Mesodermal cell (in vitro differentiated cells): ENCODE data around the gene CDKN1A.

Experiments used
- H3K27ac ChIP-seq: 2 replicates; pipeline ENCODE4 v1.7.0; 2013; ENCODE audit warnings: mild to moderate bottlenecking, low read depth, low read length, moderate library complexity; ENCODE audit not compliant: severe bottlenecking
- H3K36me3 ChIP-seq: 2 replicates; pipeline ENCODE4 v1.7.1; 2013; ENCODE audit warnings: mild to moderate bottlenecking, low read length, moderate library complexity; ENCODE audit not compliant: control insufficient read depth, insufficient read depth
- H3K4me1 ChIP-seq: one replicate; pipeline ENCODE4 v1.7.1; 2013; ENCODE audit warnings: mild to moderate bottlenecking, low read length; ENCODE audit not compliant: insufficient read depth, control insufficient read depth, poor library complexity, severe bottlenecking
- H3K4me3 ChIP-seq: 2 replicates; pipeline ENCODE4 v1.7.0; 2013; ENCODE audit warnings: low read length, control low read depth, mild to moderate bottlenecking; ENCODE audit not compliant: insufficient read depth, poor library complexity, severe bottlenecking; ENCODE audit errors: extremely low read depth
- H3K9me3 ChIP-seq: 2 replicates; pipeline ENCODE4 v1.7.1; 2013; ENCODE audit warnings: mild to moderate bottlenecking, low read length, moderate library complexity; ENCODE audit not compliant: control insufficient read depth
- WGBS, 2 experiments: methylation state at CpG; one replicate each; pipeline ENCODE4 v1.1.5; 2013; ENCODE audit warnings: missing lambda C conversion rate in 2 of 2; ENCODE audit not compliant: insufficient coverage in 2 of 2; 5-methylcytosine and 5-hydroxymethylcytosine counted together

CDKN1A gene

GRCh38 chr6:36714511-36714910 is 36.0 kb downstream of the CDKN1A start:
- Histone ChIP-seq H3K36me3 (no peaks in the 10 kb centered on the region), H3K27ac (no peak overlapping the region), H3K4me3 (no peak overlapping the region), H3K9me3 (no peaks in the 10 kb centered on the region), H3K4me1 (no peaks in the 10 kb centered on the region)
- WGBS, 2 experiments, result 87 to 94% methylated on average over 9 to 10 of the region's 10 CpGs

GRCh38 chr6:36715469-36715868 is 37.0 kb downstream of the CDKN1A start:
- Histone ChIP-seq H3K27ac (no peak overlapping the region), H3K4me1 (no peaks in the 10 kb centered on the region), H3K9me3 (no peaks in the 10 kb centered on the region), H3K4me3 (no peak overlapping the region), H3K36me3 (no peaks in the 10 kb centered on the region)
- WGBS, 2 experiments, result 71 to 76% methylated on average over 7 of the region's 7 CpGs

- no peak overlapping the region for H3K27ac ChIP-seq
- WGBS, 2 experiments, result 93 to 100% methylated on average over 5 to 6 of the region's 8 CpGs
- H3K4me3 ChIP-seq, result no peak overlapping the region
- H3K36me3 ChIP-seq, result no peaks in the 10 kb centered on the region
- no peaks in the 10 kb centered on the region for H3K9me3 ChIP-seq
- H3K4me1 ChIP-seq, result no peaks in the 10 kb centered on the region
Observed at GRCh38 chr6:36716476-36717093, 38.1 kb downstream of the CDKN1A start.

- Histone ChIP-seq H3K27ac (no peak overlapping the region), H3K9me3 (no peaks in the 10 kb centered on the region), H3K4me1 (no peaks in the 10 kb centered on the region), H3K36me3 (no peaks in the 10 kb centered on the region), H3K4me3 (no peak overlapping the region)
- 91 to 97% methylated on average over 7 to 13 of the region's 13 CpGs for WGBS, 2 experiments
Observed at GRCh38 chr6:36717231-36717825, 38.8 kb downstream of the CDKN1A start.

- 87 to 93% methylated on average over 2 to 10 of the region's 12 CpGs for WGBS, 2 experiments
Observed at GRCh38 chr6:36717871-36718540, 39.5 kb downstream of the CDKN1A start.

GRCh38 chr6:36718560-36718959 is 40.0 kb downstream of the CDKN1A start:
- Histone ChIP-seq H3K4me1 (no peaks in the 10 kb centered on the region), H3K36me3 (no peaks in the 10 kb centered on the region), H3K27ac (no peak overlapping the region), H3K4me3 (no peak overlapping the region), H3K9me3 (no peaks in the 10 kb centered on the region)
- 88 to 96% methylated on average over 4 of the region's 5 CpGs for WGBS, 2 experiments

More at GRCh38 chr6:36717871-36718540, 39.5 kb downstream of the CDKN1A start:
- H3K9me3 ChIP-seq, result no peaks in the 10 kb centered on the region
- no peak overlapping the region for H3K4me3 ChIP-seq
- H3K36me3 ChIP-seq, result no peaks in the 10 kb centered on the region
- H3K4me1 ChIP-seq, result no peaks in the 10 kb centered on the region
- H3K27ac ChIP-seq, result no peak overlapping the region

GRCh38 chr6:36719126-36719525 is 40.6 kb downstream of the CDKN1A start:
- Histone ChIP-seq H3K4me1 (no peaks in the 10 kb centered on the region), H3K4me3 (no peak overlapping the region), H3K27ac (no peak overlapping the region), H3K36me3 (no peaks in the 10 kb centered on the region), H3K9me3 (no peaks in the 10 kb centered on the region)
- WGBS, 2 experiments, result 91 to 92% methylated on average over 6 to 7 of the region's 7 CpGs

- Histone ChIP-seq H3K36me3 (no peaks in the 10 kb centered on the region), H3K4me3 (no peak overlapping the region), H3K27ac (no peak overlapping the region), H3K4me1 (no peaks in the 10 kb centered on the region), H3K9me3 (no peaks in the 10 kb centered on the region)
- WGBS, 2 experiments, result 87 to 98% methylated on average over 8 to 11 of the region's 11 CpGs
Observed at GRCh38 chr6:36720251-36721141, 42.0 kb downstream of the CDKN1A start.

- no peak overlapping the region for H3K4me3 ChIP-seq
- 89 to 95% methylated on average over 10 to 13 of the region's 15 CpGs for WGBS, 2 experiments
- H3K9me3 ChIP-seq, result no peaks in the 10 kb centered on the region
- no peak overlapping the region for H3K27ac ChIP-seq
- peaks cover under 1% of the 10 kb centered on the region for H3K4me1 ChIP-seq
- no peaks in the 10 kb centered on the region for H3K36me3 ChIP-seq
Observed at GRCh38 chr6:36721369-36722140, 43.0 kb downstream of the CDKN1A start.

GRCh38 chr6:36722365-36722764 is 43.9 kb downstream of the CDKN1A start:
- Histone ChIP-seq H3K4me1 (peaks cover 7% of the 10 kb centered on the region), H3K9me3 (no peaks in the 10 kb centered on the region), H3K4me3 (no peak overlapping the region), H3K27ac (no peak overlapping the region), H3K36me3 (no peaks in the 10 kb centered on the region)
- 90 to 95% methylated on average over 9 to 10 of the region's 10 CpGs for WGBS, 2 experiments
